H1 (cell line): Measurements from ENCODE around the gene QRICH2. TPM values are rescaled to one million over a fixed set of nuclear protein-coding genes. Genes with fewer than 3 reads are reported as not detected.

ENCODE experiments used
- EGR1 ChIP-seq: IDR thresholded peaks from 2 replicates; pipeline ENCODE4 v1.6.1; 2011; ENCODE audit warnings: low read depth, low read length, borderline replicate concordance
- JUND ChIP-seq: IDR thresholded peaks from 2 replicates; pipeline ENCODE4 v1.6.1; 2011; ENCODE audit warnings: mild to moderate bottlenecking, improper control_type of control experiment, low read length
- MAX ChIP-seq: IDR thresholded peaks from 2 replicates; pipeline ENCODE4 v1.6.1; 2012; ENCODE audit warnings: inconsistent platforms
- RAD21 ChIP-seq, 2 experiments: IDR thresholded peaks in 1 of 2; conservative IDR thresholded peaks in 1 of 2; 2 replicates each; pipeline ENCODE4 v1.6.1; 2011; ENCODE audit warnings: low read depth in 2 of 2, low read length in 2 of 2, improper control_type of control experiment in 1 of 2, inconsistent platforms in 1 of 2, mild to moderate bottlenecking in 1 of 2, moderate library complexity in 1 of 2
- polyA plus RNA-seq, 7 experiments: library from polyadenylated mRNA; depleted of rRNA in 3 of 7; stranded (reverse) in 5 of 7; unstranded in 2 of 7; fragments of >200 nt in 5 of 7; fragments of 200-250 nt in 2 of 7; gene quantifications; 1 replicate in 5 of 7; 2 replicates in 1 of 7; 4 replicates in 1 of 7; pipeline versions ENCODE4 v1.2.1 to v1.2.3, GENCODE V29; 2011 to 2013; ENCODE audit warnings: missing spikeins in 2 of 7, mixed read lengths in 2 of 7
- total RNA-seq: library from RNA; stranded (reverse); fragmentation: NEBNext Ultra II Directional; extraction: Animal tissue kit (Norgen Biotek cat#: 25700); gene quantifications from 2 replicates; pipeline ENCODE4 v1.2.1, GENCODE V29; 2021

Gene QRICH2
- total and polyA plus RNA-seq, 2 of the 8 experiments (the other 6 are each of a cell fraction or from before 2014, with no cell fraction given) = 2.8 to 3.8 TPM

- TF ChIP-seq MAX = no peak
- no peak for TF ChIP-seq EGR1
- TF ChIP-seq RAD21 (IDR thresholded peaks at IDR 0.05 in 1 of 2, conservative IDR thresholded peaks at IDR 0.05 in 1 of 2; ENCODE audit: low read depth in 2 of 2, low read length in 2 of 2) = no peak
- no peak for TF ChIP-seq JUND
Measured at GRCh38 chr17:76241691-76242255, 66.3 kb downstream of the QRICH2 start (continued).
